ENCODE data around the gene GBF1. TPM values are rescaled to one million over a fixed set of nuclear protein-coding genes. Genes with fewer than 3 reads are reported as not detected.

The GBF1 gene
- total RNA-seq, 2 donors from 2014 or later: 32.6 to 34.7 TPM

GRCh38 chr10:102261196-102261595, 15.9 kb downstream of the GBF1 start:
- no peak for DNase-seq (ENCODE audit: low spot score)
- intact Hi-C loops (cut with DNase I): no loop called here

GRCh38 chr10:102261842-102262241, 16.5 kb downstream of the GBF1 start:
- intact Hi-C loops (cut with DNase I): no loop called here

DNA sequence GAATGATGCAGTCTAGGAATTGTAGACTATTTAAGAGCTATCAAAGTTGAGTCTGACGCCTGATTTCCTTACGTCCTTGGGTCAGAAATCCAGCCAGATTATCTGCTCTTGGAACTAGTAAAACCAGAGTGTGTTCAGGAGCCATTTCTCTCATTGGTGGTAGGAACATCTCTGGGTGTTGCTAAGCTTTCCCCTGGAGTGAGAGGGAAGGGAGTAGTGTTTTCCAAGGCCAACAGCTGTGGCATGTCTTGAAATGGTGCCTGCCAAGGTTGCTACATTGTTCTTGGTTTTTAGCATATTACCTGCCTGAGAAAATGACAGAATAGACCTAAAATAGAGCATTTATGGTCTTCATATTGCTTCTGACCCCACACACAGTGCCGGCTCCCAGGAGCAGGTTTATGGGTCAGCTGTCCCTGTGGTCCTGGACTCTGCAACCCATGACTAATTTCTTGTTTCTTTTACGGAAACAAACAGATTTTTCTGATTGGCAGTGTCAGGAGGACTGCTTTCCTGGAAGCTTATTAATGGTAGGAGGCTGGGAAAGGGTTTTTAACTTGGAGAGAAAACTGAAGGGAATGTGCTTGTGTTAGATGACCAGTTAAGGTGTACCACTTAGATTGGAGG, 17.5 kb downstream of the GBF1 start:
- DNase-seq (ENCODE audit: low spot score): no peak
- intact Hi-C loops (cut with DNase I): no loop called here

More at GRCh38 chr10:102261842-102262241, 16.5 kb downstream of the GBF1 start:
- no peak for DNase-seq (ENCODE audit: low spot score)

GRCh38 chr10:102264371-102264770, 19.0 kb downstream of the GBF1 start:
- intact Hi-C loops (cut with DNase I): no loop called here
- no peak for DNase-seq (ENCODE audit: low spot score)

- no peak for DNase-seq (ENCODE audit: low spot score)
- intact Hi-C loops (cut with DNase I): no loop called here
Measured at GRCh38 chr10:102266670-102267069, 21.3 kb downstream of the GBF1 start.

- no peak for DNase-seq (ENCODE audit: low spot score)
- intact Hi-C loops (cut with DNase I): no loop called here
Measured at GRCh38 chr10:102267748-102268147, 22.4 kb downstream of the GBF1 start.

GRCh38 chr10:102268375-102268888, 23.1 kb downstream of the GBF1 start:
- no peak for DNase-seq (ENCODE audit: low spot score)
- intact Hi-C loops (cut with DNase I): no loop called here

DNA sequence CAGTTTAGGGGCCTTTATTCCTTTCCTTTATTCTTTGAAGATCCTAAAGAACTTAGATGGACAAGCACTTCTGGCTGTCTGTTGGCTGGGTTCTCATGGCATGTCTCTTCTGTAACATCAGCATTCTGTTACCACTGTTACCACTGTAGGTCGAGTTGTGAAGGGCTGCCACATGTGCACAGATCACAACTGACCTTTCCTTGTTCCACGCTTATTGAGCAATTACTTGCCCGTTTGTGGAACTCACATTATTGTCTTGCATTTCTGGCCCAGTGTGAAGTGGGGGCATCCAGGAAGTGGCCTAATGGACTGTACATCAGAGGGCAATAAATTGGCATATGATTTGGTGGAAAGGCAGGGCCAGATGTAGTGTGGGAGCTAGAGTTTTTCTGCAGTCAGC, 23.7 kb downstream of the GBF1 start:
- no peak for DNase-seq (ENCODE audit: low spot score)
- intact Hi-C loops (cut with DNase I): no loop called here

DNA sequence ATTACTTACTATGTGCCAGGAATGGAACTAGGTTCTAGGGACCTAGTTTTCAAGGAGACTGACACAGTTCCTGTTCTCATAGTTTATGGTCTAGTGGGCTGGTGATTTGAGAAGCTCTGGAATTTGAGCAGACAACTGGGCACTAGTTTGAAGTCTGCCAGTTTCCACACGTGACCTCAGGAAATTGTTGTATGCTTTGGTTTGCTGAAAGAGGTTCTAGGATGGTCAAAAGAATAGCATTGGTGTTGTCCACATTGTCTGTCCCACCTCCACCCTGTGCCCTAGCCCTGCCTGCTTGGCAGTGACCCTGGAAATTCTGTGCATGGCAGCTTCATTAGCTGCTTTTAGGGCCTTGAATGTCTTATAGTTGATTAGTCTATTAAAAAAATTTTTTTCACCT, 28.7 kb downstream of the GBF1 start:
- intact Hi-C loops (cut with DNase I): no loop called here
- DNase-seq (ENCODE audit: low spot score): no peak

- intact Hi-C loops (cut with DNase I): no loop called here
- DNase-seq (ENCODE audit: low spot score): no peak
Measured at GRCh38 chr10:102275343-102275742, 30.0 kb downstream of the GBF1 start.

DNA sequence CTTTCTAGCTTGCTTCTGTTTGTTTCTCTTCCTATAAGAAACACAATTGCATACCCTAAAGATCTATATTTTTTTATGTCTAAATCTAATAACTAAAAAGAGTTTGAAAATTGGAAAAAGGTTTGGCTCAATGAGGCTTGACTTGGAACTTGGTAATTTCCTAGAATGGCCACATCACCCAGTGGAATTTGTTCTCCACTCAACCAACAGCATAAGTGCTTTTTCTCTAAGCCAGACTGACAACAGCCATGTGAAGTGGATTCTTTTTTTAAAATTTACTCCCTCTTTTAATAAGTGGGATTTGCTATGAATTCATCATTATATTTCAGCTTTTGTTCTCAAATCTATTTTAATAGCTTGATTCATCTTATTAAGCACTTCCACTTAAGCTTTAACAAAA, 33.8 kb downstream of the GBF1 start:
- no peak for DNase-seq (ENCODE audit: low spot score)
- intact Hi-C loops (cut with DNase I): no loop called here

GRCh38 chr10:102280397-102281101, 35.2 kb downstream of the GBF1 start:
- no peak for DNase-seq (ENCODE audit: low spot score)

GRCh38 chr10:102281102-102281487, 35.8 kb downstream of the GBF1 start:
- intact Hi-C loops (cut with DNase I): no loop called here
- no peak for DNase-seq (ENCODE audit: low spot score)

More at GRCh38 chr10:102280397-102281101, 35.2 kb downstream of the GBF1 start:
- intact Hi-C loops (cut with DNase I): no loop called here

GRCh38 chr10:102283488-102283887, 38.2 kb downstream of the GBF1 start:
- intact Hi-C loops (cut with DNase I): no loop called here
- no peak for DNase-seq (ENCODE audit: low spot score)

GRCh38 chr10:102283890-102284289, 38.6 kb downstream of the GBF1 start:
- intact Hi-C loops (cut with DNase I): no loop called here
- no peak for DNase-seq (ENCODE audit: low spot score)

DNA sequence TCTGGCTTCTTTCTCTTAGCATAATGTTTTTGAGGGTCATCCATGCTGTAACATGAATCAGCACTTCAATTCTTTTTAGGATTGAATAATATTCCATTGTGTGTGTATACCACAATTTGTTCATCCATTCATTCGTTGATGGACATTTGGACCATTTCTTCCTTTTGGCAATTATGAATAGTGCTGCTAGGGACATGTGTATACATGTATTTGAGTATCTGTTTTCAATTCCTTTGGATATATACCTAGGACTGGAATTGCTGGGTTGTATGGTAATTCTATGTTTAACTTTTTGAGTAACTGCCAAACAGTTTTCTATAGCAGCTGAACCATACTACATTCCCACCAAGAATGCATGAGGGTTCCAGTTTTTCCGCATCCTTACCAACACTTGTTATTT, 39.2 kb downstream of the GBF1 start:
- no peak for DNase-seq (ENCODE audit: low spot score)
- intact Hi-C loops (cut with DNase I): no loop called here

DNA sequence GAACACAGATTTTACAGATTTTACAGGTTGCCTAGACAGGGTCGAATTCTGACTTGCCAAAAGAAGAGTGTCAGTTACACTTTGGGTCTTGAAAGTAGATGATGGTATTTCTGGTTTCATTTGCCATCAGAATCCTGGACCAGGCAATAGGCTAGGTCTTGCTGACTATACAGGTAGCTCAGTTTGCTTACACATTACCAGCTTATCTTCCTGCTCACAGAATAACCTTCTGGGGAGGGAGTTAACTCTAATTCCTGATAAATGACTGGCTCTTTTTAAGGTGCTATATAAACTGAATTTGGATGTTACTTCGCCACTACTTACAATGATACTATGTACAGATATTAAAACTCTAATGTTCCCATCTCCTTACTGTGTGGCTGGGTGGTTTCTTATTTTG, 39.8 kb downstream of the GBF1 start:
- intact Hi-C loops (cut with DNase I): no loop called here
- DNase-seq (ENCODE audit: low spot score): no peak

- no peak for DNase-seq (ENCODE audit: low spot score)
- intact Hi-C loops (cut with DNase I): no loop called here
Measured at GRCh38 chr10:102286216-102286615, 40.9 kb downstream of the GBF1 start.

DNA sequence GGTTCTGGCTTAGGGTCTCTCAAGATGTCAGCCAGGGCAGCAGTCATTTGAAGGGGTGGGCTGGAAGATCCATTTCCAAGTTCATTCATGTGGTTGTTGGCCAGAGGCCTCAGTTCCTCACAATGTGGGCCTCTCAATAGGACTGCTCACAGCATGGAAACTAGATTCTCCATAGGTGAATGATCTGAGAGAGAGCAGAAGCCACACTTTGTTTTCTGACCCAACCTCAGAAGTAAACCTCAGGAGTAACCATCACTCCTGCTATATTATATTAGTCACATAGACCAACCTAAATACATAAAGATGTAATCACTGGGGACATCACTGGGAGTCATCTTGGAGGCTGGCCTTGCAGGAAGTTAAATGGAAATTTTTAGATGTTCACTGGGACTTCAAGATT, 42.2 kb downstream of the GBF1 start:
- intact Hi-C loops (cut with DNase I): no loop called here
- no peak for DNase-seq (ENCODE audit: low spot score)

- intact Hi-C loops (cut with DNase I): no loop called here
- no peak for DNase-seq (ENCODE audit: low spot score)
Measured at GRCh38 chr10:102287991-102288390, 42.7 kb downstream of the GBF1 start.

DNA sequence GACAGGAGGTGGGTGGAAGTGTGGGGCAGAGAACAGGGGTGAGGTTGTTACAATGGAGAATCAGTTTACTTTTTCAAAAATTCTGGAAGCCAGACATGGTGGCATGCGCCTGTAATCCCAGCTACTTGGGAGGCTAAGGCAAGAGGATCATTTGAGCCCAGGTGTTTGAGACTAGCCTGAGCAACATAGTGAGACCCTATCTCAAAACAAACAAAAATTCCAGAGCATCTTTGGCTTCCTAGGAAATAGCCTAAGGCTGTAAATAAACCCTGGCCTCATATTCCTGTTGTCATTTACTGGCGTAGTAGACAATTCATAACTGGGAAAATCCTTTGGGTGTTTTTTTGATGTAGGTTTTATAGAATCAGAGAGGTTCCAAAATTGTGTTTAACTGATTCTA, 44.0 kb downstream of the GBF1 start:
- intact Hi-C loops (cut with DNase I): no loop called here
- DNase-seq (ENCODE audit: low spot score): no peak
